HG03354 (cell line): Measurements from ENCODE around the gene ZFP90.
"Not testable (repeated sequence)": the region's sequence is repeated elsewhere in the genome, so short reads cannot be mapped to it uniquely, and the experiment has no call there.

ENCODE experiments used
- ATAC-seq: cut with Tn5 transposase; IDR thresholded peaks from one replicate; pipeline ENCODE4 v1.9.1; 2021; ENCODE audit warnings: mild to moderate bottlenecking; ENCODE audit not compliant: unreplicated experiment, poor library complexity, severe bottlenecking

The ZFP90 gene

DNA sequence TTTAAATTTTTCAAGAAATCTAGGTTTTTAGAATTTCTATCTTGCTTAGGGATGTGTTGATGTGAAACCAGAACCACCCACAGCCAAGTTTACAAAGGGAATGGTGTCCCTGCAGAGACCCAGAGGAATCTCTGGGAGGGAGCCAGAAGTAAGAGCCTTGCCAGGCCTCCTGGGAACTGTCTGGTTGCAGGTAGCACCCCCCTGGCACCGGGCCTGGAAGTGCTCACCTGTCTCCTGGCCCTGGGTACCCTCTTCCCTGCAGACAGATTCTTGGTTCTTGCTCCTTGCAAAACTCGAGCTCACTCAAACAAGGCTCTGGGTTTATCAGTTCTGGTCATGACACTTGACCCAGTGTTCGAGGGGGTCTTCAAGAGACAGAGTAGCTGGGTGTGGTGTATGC lies 24.6 kb upstream of the ZFP90 start:
- ATAC-seq: no peak

DNA sequence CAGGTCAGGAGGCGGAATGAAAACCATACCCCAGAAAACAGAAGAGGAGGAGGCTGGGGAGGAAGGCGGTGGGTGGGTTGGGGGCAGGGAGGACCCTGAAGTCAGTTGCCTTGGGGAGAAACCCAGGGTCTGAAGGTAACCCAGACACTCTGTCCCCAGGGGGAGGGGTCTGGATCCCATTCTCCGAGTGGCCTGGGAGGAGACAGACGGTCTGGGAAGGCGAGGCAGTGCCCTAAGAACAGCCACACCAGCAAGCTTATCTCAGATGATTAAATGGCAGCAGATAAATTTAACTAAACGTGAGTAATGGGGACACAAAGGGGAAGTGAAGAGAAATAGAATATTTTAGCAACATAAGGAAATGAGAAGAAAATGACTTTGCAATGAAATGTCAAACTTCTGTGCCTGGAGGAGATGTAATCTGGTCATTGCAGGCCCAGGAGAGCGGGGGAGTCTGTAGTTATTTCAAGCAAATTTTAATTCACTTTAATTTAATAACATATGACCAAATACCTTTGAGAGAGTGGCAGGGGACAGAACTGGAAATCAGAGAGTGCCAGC lies 21.4 kb upstream of the ZFP90 start:
- ATAC-seq: no peak

DNA sequence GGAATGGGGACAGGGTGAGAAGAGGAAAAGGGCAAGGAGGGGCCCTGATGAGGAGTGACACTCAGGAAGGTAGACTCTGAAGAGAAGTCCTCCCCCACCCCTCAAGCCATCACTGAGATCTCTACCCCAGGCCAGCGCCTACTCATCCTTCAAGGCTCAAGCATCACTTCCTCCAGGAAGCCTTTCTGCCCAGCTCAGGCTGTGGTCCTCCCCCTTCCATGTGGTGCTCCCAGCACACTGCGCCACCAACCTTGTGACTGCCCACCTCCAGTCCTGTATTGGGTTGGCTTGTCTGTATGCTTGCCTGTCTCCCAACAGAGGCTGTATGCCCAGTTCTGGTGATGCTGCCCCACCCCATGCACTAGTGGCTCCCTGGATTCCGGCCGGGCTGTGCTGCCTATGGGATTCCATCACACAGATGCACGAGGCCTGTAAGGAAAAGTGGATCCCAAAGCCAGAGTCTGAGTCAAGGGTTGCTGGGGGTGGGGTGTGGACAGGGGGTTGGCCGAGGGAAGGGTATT lies 19.8 kb upstream of the ZFP90 start:
- no peak for ATAC-seq

DNA sequence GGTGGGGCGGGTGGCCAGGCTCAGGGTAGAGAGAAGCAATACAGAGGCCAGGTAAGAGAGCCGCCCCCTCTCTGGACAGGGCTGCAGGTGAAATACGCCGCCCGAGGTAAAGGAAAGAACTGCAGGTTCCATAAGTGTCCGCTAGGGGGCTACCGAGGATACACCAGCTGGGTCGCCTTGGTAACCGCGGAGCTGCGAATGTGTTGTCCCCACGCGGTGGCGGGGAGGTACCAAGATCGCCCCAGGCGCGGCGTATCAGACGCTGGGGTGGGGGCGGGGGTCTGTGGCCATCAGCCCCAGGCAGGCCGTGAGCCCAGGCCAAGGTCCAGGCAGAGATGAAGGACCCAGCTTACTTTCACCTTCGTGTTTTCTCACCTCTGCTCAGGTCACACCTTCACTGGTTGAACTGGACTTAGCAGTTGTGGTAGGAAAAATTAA lies 18.4 kb upstream of the ZFP90 start:
- peak; percentile 96 for ATAC-seq

DNA sequence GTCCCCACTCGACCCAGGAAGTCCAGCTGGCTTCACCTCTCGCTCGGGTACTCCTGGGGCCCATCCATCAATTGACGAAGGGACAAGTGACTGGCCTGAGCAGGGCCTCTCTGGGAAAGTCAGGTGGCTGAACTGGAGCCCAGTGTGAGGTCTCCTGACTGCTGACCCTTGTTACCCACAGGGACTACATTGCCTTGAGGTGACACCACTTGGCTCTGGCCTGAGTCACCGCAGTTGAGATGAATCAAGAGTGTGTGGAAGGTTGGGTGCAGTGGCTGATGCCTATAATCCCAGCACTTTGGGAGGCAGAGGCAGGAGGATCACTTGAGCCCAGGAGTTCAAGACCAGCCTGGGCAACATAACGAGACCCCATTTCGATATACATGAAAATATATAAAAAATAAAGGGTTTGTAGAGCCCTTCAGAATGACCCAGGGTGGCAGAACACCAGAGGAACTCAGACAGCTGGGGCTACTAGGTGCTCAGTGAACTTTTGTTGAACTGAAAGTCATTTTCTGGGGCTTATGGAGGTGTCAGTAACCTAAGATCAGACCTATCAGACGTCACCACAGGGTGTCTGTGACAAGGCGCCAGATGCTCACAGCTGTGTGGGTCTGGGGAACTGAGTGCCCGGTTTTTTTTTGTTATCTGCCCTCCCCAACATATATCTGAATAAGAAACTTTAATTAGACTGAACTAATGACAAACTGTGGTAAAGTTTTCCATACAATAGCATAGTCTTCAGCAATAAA lies 14.8 kb upstream of the ZFP90 start:
- ATAC-seq: no peak

DNA sequence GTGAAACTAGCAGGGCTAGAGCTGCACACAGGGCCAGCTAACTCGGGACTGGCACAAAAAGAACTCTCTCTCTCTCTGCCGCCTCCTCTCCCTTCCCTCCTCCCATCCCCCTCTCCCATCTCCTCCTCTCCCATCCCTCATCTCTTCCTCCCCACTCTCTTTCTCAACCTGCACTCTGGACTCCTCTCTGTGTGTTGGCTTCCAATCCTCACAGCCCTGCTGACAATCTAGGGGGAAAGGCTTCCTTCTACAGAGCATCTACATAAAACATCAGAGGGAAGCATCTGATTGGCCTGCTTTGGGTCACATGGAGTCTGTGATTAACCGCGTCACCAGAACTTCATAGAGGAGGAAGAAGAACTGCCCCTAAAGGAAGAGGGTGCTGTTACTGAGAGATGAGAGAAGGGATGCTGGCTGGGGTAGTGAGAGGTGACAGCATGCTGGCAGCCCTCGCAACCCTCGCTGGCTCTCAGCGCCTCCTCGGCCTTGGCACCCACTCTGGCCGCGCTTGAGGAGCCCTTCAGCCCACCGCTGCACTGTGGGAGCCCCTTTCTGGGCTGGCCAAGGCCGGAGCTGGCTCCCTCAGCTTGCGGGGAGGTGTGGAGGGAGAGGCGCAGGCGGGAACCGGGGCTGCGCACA lies 12.8 kb upstream of the ZFP90 start:
- ATAC-seq: no peak

DNA sequence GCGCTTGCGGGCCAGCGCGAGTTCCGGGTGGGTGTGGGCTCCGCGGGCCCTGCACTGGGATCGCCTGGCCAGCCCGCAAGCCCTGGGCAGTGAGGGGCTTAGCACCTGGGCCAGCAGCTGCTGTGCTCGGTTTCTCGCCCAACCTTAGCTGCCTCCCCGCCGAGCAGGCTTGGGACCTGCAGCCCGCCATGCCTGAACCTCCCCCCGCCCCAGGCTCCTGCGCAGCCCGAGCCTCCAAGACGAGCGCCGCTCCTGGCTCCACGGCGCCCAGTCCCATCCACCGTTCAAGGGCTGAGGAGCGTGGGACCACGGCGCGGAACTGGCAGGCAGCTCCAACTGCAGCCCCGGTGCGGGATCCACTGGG lies 12.3 kb upstream of the ZFP90 start:
- no peak for ATAC-seq

DNA sequence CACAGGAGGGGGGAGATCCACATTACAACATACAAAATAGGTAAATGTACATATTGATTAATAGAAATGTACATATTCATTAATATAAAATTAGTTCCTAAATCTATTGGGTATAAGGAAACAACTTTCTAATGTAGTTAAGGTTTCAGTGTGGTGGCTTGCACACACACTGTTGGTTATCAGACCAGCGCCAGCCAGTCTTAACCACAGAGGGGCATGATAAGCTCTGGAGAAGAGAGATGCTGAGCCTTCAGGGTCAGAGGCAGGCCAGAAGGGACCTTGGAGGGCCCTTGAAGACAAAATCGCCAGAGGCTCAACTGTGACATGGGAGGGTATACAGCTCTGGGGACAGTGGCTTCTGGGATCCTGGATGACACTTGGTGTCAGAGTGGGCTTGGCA lies 10.9 kb upstream of the ZFP90 start:
- ATAC-seq: peak; percentile 5

DNA sequence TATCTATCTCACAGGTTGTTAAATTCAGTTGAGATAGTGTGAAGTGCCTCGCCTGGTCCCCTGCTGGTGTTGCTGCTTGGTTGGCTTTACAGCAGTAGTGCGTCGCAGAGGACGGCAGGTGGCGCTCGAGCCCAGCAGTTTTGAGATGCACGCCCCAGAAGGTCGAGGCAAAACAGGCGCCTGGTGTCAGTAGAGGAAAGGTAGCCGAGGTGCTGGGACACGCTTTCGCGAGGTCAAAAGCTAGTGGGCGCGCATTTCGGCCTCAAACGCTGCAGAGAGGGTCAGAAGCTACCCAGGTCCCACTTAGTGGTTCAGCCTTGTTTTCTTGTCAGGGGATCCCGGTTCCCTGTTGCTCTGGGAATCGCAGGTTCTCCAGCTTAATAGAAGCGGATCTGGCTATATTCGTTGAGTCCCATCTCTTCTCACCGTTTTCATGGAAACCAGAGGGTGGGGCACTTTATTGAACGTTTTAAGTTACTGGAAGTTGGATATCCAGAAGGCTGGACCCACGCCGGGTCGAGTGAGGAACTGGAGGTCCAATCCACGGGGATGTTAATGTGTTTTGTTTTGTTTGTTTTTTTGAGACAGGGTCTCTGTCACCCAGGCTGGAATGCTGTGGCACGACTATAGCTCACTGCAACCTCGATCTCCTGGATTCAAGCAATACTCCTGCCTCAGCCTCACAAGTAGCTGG lies 10.3 kb upstream of the ZFP90 start:
- ATAC-seq: peak; percentile 85

DNA sequence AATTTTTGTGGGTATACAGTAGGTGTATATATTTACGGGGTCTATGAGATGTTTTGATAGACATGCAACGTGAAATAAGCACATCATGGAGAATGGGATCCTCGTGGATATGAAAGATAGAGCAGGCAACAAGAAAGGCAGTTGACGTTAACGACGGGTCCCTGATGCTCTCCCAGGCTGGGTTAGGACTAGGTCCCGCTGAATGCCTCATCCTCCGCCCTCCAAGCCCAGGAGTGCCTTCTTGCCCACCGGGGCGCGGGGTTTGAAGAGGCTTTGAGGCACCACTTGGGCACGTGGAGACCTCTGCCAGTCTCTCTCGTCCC lies 9.5 kb upstream of the ZFP90 start:
- peak; percentile 13 for ATAC-seq

DNA sequence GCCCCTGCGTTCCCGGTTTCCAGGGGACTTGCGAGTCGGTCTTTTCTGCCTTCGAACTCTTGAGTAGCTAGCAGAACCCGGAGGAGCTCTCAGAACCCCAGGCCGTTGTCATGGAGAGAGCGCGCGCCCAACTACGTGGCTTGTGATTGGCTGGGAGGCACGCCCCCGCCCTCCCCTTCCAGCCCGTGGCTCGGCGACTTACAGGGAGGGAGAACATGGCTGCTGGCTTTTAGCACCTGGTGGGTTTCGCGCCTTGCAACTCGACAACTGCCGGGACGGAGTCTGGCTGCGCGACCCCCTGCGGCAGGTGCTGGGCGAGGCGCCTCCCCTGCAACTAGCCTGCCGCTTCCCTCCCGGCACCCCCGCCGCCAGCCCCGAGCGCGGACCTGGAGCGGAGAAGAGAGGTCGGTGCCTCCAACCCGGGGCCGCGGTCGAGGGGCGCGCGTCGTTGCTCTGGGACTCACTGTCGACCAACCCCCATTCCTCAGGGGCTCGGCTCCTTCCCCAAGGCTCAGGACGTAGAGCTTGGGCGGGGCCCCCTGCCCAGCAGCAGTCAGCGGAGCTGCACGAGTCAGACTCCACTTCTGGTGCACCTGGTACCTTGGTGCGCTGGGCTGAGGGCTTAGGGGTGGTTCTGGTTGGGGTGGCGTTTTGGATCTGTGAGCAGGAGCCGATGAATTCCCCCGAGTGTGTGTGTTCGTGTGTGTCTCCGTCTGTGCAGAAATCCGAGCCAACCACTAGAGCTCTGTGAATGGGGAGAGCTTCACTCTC lies 9.0 kb upstream of the ZFP90 start:
- peak; percentile 83 for ATAC-seq

DNA sequence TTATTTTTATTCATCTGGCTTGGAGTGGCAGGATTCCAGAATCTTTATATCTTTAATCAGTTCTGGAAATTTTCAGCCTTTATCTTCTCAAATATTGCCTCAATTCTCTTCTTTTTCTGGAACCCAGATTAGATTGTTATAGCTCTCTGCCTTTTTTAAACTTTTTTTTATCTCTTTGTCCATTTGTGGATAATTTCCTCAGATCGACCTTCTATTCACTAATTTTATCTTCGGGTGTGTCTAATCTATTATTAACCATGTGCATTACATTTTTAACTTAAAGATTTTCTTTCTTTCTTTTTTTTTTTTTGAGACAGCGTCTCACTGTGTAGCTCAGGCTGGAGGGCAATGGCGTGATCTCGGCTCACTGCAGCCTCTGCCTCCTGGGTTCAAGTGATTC lies 5.2 kb upstream of the ZFP90 start:
- no peak for ATAC-seq

DNA sequence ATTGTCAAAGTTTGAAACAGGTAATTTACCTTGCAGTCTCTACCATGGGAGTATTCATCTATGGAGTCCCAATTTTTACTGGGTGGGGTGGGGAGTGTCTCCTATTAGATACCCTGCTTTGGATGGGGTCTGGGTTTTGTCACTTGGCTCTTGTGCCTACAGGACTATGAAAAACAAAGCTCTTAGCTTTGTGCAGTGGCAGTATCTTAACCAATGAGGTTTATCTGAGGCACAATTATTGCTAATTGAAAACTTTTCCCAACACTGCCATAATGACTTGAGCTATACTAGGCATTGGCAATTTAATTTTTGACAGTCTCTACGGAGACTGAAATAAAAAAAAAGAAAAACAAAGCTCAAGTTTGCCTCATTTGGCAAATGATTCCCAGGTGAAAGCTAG lies 3.8 kb upstream of the ZFP90 start:
- ATAC-seq: no peak

DNA sequence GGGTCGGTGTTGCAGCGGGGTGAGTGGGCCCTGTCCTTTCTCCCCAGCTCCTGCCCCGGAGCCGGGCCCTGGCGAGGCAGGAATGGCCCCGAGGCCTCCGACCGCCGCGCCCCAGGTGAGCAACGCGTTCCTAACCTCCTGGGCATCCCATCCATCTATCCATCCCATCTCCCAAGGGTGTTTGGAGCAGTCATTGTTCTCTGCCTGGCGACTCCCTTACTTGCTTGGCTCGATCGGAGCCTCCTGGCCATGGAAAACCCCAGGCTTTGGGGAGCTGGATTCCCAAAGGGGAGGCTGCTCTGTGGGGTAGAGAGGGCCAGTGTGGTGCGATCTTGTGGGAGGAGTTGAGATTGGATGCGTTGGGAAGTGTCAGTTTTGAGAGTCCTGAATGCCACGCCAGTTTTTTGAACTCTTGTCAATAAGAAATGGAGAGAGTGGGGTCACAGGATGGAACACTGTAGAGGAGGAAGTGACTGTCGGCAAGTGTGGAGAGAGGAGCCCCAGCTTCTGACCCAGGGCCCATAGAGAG lies 684 bp downstream of the ZFP90 start:
- ATAC-seq: peak; percentile 33

DNA sequence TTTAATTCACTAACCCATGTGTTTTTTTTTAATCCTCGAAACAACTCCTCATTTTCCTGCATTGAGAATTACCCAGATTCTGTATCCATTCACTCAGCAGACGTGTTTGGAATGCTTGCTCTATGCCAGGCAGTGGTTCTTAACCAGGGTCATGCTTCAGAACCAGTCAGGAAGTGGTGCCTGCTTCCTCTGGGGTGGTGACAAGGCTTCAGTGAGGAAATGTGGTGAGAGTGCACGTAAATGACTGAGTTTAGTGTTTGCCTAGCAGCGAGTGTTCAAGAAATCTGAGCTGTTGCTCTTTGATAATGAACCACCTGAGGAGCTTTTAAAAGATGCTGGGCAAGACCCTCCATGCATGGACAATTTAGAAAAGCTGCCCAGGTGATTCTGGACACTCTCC lies 9.9 kb downstream of the ZFP90 start:
- ATAC-seq: no peak

DNA sequence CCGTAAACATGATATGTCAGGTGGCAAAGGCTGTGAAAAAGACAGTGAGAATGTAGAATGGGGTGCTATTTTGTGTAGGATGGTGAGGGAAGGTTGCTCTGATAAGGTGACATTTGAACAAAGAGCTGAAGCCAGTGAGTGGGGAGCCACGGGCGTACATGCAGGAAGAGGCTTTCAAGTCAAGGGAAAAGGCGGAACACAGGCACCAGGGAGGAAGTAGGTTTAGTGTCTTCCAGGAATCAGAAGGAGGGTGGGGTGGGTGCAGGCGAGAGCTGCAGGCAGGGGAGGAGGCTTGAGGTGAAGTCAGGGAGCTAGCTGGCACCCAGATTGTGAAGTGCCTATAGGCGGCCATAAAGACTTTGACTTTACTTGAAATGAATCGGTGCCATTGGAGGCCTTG lies 14.1 kb downstream of the ZFP90 start:
- no peak for ATAC-seq

DNA sequence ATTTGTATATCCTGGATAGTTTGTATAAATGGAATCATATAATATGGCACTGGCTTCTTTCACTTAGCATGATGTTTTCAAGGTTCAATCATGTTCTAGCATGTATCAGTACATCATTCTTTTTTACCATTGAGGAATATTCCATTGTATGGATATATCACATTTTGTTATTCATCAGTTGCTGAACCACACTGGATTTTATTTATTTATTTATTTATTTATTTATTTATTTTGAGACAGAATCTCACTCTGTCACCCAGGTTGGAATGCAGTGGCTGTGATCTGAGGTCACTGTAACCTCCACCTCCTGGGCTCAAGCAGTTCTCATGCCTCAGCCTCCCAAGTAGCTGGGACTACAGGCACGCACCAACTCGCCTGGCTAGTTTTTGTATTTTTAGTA lies 21.2 kb downstream of the ZFP90 start:
- not testable (repeated sequence) for ATAC-seq

DNA sequence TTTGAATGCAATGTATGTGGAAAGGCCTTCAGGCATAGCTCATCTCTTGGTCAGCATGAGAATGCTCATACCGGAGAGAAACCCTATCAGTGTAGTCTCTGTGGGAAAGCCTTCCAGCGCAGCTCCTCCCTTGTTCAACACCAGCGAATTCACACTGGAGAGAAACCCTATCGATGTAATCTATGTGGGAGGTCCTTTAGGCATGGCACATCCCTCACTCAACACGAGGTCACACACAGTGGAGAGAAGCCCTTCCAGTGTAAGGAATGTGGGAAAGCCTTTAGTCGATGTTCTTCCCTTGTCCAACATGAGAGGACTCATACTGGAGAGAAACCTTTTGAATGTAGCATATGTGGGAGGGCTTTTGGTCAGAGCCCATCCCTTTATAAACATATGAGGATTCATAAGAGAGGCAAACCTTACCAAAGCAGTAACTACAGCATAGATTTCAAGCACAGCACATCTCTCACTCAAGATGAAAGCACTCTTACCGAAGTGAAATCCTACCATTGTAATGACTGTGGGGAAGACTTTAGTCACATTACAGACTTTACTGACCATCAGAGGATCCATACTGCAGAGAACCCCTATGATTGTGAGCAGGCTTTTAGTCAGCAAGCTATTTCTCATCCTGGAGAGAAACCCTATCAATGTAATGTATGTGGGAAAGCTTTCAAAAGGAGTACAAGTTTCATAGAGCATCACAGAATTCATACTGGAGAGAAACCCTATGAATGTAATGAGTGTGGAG lies 24.7 kb downstream of the ZFP90 start:
- ATAC-seq: no peak

DNA sequence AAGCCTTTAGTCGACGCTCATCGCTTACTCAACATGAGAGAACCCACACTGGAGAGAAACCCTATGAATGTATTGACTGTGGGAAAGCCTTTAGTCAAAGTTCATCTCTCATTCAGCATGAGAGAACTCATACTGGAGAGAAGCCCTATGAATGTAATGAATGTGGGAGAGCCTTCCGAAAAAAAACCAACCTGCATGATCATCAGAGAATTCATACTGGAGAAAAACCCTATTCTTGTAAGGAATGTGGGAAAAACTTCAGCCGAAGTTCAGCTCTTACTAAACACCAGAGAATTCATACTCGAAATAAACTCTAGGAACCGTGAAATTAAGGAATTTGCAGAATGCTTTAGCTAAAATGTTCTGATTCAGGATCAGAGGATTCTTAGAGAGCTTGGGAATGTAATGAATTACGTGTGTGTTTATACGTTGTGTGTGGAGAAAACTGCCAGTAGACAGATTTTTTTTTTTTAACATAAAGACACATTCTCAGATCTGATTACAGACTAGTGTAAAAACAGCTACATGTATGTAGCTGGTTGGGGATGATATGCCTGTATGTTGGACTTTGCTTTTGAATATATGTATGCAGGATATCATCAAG lies 25.4 kb downstream of the ZFP90 start:
- ATAC-seq: no peak
